Measurements from ENCODE around the gene GGT1. TPM values are rescaled to one million over a fixed set of nuclear protein-coding genes. Genes with fewer than 3 reads are reported as not detected.

GGT1 gene
- polyA plus RNA-seq, 1 donor (not counting 4 experiments of a cell fraction or from before 2014, with no cell fraction given), result 5.8 TPM

DNA sequence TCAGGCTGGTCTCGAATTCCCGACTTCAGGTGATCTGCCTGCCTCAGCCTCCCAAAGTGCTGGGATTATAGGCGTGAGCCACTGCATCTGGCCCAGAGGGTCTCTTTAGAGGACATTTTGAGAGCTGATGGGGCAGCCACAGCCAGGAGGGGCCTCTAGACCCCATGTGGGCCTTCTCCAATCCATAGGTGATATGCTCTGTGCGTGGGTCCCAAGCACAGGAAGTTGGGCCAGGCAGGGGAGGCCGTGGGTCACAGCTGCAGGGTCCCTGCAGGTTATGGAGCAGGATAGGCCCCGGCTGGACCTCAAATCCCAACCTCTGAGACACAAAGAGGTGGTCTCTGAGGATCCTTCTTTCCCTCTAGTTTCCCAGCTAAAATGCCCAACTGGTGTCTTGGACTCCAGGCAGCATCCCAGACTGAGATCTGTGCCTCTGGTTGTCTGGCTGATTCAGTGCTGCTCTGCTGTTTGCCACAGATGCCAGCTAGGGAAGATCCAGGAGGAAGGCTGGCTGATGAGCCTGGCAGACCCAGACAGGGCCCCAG, 11.6 kb upstream of the GGT1 start:
- H3K4me2 ChIP-seq (ENCODE audit: control insufficient read depth, extremely low read depth, insufficient read depth, low read depth, low read length), result no peak overlapping the region
- H2AFZ ChIP-seq (ENCODE audit: control insufficient read depth, low read length), result no peak overlapping the region
- no peaks in the 10 kb centered on the region for H3K9me1 ChIP-seq (ENCODE audit: control insufficient read depth, extremely low read depth, insufficient read depth, low read length)
- H3K36me3 ChIP-seq (ENCODE audit: control insufficient read depth in 2 of 2, extremely low read depth in 1 of 2, insufficient read depth in 2 of 2, low read length in 2 of 2), result peaks cover 0 to 1% of the 10 kb centered on the region in 2 experiments
- DNase-seq (ENCODE audit: low read depth, low spot score) (no peak), FAIRE-seq (peak; percentile 56)
- TF ChIP-seq, protein P1, sequence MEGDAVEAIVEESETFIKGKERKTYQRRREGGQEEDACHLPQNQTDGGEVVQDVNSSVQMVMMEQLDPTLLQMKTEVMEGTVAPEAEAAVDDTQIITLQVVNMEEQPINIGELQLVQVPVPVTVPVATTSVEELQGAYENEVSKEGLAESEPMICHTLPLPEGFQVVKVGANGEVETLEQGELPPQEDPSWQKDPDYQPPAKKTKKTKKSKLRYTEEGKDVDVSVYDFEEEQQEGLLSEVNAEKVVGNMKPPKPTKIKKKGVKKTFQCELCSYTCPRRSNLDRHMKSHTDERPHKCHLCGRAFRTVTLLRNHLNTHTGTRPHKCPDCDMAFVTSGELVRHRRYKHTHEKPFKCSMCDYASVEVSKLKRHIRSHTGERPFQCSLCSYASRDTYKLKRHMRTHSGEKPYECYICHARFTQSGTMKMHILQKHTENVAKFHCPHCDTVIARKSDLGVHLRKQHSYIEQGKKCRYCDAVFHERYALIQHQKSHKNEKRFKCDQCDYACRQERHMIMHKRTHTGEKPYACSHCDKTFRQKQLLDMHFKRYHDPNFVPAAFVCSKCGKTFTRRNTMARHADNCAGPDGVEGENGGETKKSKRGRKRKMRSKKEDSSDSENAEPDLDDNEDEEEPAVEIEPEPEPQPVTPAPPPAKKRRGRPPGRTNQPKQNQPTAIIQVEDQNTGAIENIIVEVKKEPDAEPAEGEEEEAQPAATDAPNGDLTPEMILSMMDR (optimal IDR thresholded peaks at IDR 0.05 in 1 of 3, IDR thresholded peaks at IDR 0.05 in 1 of 3, conservative IDR thresholded peaks at IDR 0.05 in 1 of 3; ENCODE audit: extremely low read depth in 1 of 3, insufficient read depth in 2 of 3, low read length in 3 of 3), result no peak
- TF ChIP-seq EZH2 (IDR thresholded peaks at IDR 0.05; ENCODE audit: low read length), result no peak
- dilution Hi-C loops (cut with MboI; ENCODE audit: extremely low pct_ligation_motif_present, low sequenced_read_pairs), result no loop called here
- H3K27me3 ChIP-seq (ENCODE audit: control insufficient read depth, extremely low read depth, insufficient read depth, low read length), result no peaks in the 10 kb centered on the region
- H4K20me1 ChIP-seq (ENCODE audit: control insufficient read depth, extremely low read depth, insufficient read depth, low read length), result no peaks in the 10 kb centered on the region
- no peaks in the 10 kb centered on the region for H3K9me3 ChIP-seq (ENCODE audit: control insufficient read depth, low read depth, low read length)
- H3K4me1 ChIP-seq (ENCODE audit: control insufficient read depth, extremely low read depth, insufficient read depth, low read length), result peaks cover 10% of the 10 kb centered on the region
- no peak overlapping the region for H3K9ac ChIP-seq (ENCODE audit: control insufficient read depth, extremely low read depth, insufficient read depth, low read length)
- H3K79me2 ChIP-seq (ENCODE audit: control insufficient read depth, insufficient read depth, low read length), result no peaks in the 10 kb centered on the region
- H3K27ac ChIP-seq (ENCODE audit: control insufficient read depth, insufficient read depth, low read length), result no peak overlapping the region
- H3K4me3 ChIP-seq (ENCODE audit: control insufficient read depth in 2 of 3, extremely low read depth in 1 of 3, insufficient read depth in 2 of 3, low read depth in 1 of 3, low read length in 3 of 3), result no peak overlapping the region

DNA sequence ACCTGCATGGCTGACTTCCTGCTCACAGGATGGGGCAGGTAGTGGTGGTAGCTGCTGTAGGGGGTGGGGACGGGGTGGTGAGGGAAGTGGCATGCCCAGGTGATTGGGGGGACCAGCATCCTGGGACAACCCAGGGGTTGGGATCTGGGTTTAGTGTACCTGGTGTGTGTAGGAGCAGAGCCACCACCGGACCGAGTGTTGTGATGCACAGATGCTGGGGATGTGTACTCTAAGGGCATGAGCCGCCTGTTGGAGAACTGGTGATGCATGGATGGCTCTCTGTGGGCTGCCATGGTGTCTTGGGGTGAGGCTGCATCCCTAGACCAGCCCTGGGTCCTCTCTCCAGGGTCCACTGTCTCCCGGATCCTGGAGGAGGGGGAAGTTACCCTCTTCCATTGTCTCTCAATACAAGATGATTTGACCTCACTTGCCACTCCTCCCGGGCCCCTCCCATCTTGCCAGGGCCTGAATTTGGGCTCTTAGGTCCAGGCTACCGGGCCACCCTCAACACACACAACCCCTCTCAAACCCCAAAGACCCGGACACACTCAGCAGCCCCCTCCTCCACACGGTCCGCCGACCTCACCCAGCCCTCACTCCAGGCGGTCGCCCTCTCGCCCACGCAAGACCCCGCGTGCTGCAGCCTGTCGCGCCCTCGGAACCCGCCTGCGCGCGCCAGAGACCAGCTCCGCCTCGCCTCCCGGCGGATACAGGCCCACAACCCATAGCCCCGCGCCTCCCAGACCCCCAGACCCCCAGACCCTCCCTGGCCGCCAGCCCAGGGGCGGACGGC, 10.7 kb upstream of the GGT1 start:
- Histone ChIP-seq H3K79me2 (ENCODE audit: control insufficient read depth, insufficient read depth, low read length) (no peaks in the 10 kb centered on the region), H3K4me1 (ENCODE audit: control insufficient read depth, extremely low read depth, insufficient read depth, low read length) (peaks cover 10% of the 10 kb centered on the region), H4K20me1 (ENCODE audit: control insufficient read depth, extremely low read depth, insufficient read depth, low read length) (no peaks in the 10 kb centered on the region), H3K27ac (ENCODE audit: control insufficient read depth, insufficient read depth, low read length) (peak overlapping the region; percentile 58), H3K4me3 (ENCODE audit: control insufficient read depth in 2 of 3, extremely low read depth in 1 of 3, insufficient read depth in 2 of 3, low read depth in 1 of 3, low read length in 3 of 3) (peak overlapping the region; percentile 63 to 78 (median 70)), H3K9me1 (ENCODE audit: control insufficient read depth, extremely low read depth, insufficient read depth, low read length) (no peaks in the 10 kb centered on the region), H3K36me3 (ENCODE audit: control insufficient read depth in 2 of 2, extremely low read depth in 1 of 2, insufficient read depth in 2 of 2, low read length in 2 of 2) (peaks cover 0 to 1% of the 10 kb centered on the region in 2 experiments), H2AFZ (ENCODE audit: control insufficient read depth, low read length) (peak overlapping the region; percentile 81), H3K27me3 (ENCODE audit: control insufficient read depth, extremely low read depth, insufficient read depth, low read length) (no peaks in the 10 kb centered on the region), H3K4me2 (ENCODE audit: control insufficient read depth, extremely low read depth, insufficient read depth, low read depth, low read length) (peak overlapping the region; percentile 91), H3K9ac (ENCODE audit: control insufficient read depth, extremely low read depth, insufficient read depth, low read length) (peak overlapping the region; percentile 75), H3K9me3 (ENCODE audit: control insufficient read depth, low read depth, low read length) (no peaks in the 10 kb centered on the region)
- FAIRE-seq (peak; percentile 20), DNase-seq (ENCODE audit: low read depth, low spot score) (no peak)
- TF ChIP-seq EZH2 (IDR thresholded peaks at IDR 0.05; ENCODE audit: low read length), result no peak
- TF ChIP-seq, protein P1 (optimal IDR thresholded peaks at IDR 0.05 in 1 of 3, IDR thresholded peaks at IDR 0.05 in 1 of 3, conservative IDR thresholded peaks at IDR 0.05 in 1 of 3; ENCODE audit: extremely low read depth in 1 of 3, insufficient read depth in 2 of 3, low read length in 3 of 3), result no peak
- dilution Hi-C loops (cut with MboI; ENCODE audit: extremely low pct_ligation_motif_present, low sequenced_read_pairs), result no loop called here

Data from keratinocyte (primary cell).